Left lobe of liver (tissue), 2 donors: ENCODE results near the gene CHMP1A. TPM values are rescaled to one million over a fixed set of nuclear protein-coding genes. Genes with fewer than 3 reads are reported as not detected.
"Not testable (repeated sequence)": the region's sequence is repeated elsewhere in the genome, so short reads cannot be mapped to it uniquely, and the experiment has no call there.

Experiments used
- ATAC-seq: fragments of 200-7000 bp; cut with Tn5 transposase; one replicate; pipeline ENCODE4 v1.9.1; 2020; ENCODE audit warnings: mild to moderate bottlenecking, moderate library complexity
- DNase-seq: peaks from one replicate; pipeline ENCODE4 v3.0.0-alpha.2; 2020; ENCODE audit warnings: low spot score
- total RNA-seq: library from RNA; stranded (reverse); gene quantifications from one replicate; pipeline ENCODE4 v1.2.1, GENCODE V29; 2021
- donor health status: DM: no; HTN: no; CAD: no; lungs with moderate emphysema.
- donor health status: DM: no; HTN: yes; CAD: no.

Gene CHMP1A
- total RNA-seq, 1 donor from 2014 or later, result 34.7 TPM

DNA sequence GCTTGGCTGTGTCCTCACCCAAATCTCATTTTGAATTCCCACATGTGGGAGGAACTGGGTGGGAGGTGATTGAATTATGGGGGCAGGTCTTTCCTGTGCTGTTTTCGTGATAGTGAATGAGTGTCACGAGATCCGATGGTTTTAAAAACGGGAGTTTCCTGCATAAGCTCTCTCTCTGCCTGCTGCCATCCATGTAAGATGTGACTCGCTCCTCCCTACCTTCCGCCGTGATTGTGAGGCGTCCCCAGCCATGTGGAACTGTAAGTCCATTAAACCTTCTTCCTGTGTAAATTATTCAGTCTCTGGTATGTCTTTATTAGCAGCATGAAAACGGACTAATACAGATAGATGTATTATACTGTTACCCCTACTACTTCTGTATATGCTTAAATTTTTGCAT is 3.7 kb upstream of the CHMP1A start:
- ATAC-seq (no peak), DNase-seq (no peak)

DNA sequence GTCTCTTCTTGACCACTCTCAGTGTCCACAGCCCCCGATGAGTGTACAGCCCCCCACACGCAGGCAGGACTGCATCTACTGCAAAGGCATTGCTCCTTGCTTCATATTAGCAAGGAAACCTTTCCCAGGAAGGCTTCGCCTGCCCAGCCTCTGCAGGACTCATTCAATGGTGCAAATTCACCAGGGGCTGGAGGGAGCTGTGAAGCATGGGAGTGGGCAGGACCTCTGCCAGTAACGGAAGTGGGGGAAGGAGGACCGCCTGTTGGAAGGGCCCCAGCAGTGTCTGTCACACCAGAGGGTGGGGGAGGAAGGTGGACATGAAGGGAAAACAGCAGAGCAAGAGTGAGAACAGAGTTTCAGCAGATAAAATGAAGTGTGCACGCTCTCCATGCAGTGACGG is 2.6 kb upstream of the CHMP1A start:
- ATAC-seq (no peak), DNase-seq (no peak)

DNA sequence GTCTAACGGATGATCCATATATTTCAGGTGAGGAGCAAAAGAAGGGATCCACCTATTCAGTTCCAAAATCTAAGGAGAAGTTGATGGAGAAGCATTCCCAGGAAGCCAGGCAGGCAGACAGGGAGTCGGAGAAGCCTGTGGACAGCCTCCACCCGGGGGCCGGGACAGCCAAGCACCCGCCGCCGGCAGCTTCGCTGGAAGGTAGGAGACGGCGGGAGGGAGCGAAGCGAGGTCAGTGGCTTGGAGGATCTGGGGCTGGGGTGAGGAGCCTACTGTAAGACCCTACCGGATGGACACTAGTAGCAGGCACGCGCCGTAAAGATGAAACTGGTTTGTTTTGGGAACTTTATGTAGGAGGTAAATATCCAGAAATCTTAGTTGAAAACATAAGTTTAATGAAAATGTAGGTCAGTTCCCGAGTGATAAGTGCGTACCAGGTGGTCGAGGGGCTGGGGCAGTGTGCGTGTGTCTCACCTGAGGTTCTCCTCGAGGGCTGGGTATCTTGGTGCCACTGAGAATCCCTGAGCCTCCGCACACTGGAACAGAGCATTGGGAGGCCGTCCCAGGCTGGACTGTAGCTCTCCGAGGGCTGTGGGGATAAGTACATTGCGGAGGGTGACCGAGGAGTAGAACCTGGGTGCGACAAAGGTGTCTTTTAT is 842 bp upstream of the CHMP1A start:
- DNase-seq (no peak), ATAC-seq (peak; percentile 19)

DNA sequence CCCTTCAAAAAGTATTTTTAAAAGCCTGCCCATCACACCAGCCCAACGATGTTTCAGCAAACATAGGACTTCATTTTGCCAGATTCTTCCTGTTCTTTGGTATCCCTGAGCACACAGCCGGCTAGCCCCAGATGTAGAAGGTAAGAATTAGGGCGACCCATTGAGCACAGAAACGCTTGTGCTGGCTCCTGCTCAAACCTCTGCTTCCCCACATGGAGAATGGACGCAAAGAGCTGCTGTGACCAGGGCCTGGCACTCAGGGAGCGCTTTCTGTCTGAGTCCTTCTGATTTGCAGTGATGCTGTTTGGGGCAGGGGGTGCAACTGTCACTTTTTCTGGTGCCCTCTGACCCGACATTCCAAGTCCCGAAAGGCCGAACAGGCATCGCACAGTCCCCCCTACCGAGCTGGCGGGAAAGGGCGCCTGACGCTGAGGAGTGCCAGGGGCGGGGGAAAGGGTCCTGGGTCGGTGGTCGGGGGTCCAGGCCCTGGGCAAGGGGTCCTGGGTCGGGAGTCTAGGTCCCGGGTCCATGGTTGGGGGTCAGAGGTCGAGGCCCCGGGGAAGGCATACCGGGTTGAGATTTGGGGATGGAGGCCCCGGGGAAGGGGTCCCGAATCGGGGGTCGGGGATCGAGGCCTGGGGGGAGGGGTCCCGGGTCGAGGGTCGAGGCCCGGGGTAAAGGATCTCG is 930 bp downstream of the CHMP1A start:
- no peak for DNase-seq
- no peak for ATAC-seq

DNA sequence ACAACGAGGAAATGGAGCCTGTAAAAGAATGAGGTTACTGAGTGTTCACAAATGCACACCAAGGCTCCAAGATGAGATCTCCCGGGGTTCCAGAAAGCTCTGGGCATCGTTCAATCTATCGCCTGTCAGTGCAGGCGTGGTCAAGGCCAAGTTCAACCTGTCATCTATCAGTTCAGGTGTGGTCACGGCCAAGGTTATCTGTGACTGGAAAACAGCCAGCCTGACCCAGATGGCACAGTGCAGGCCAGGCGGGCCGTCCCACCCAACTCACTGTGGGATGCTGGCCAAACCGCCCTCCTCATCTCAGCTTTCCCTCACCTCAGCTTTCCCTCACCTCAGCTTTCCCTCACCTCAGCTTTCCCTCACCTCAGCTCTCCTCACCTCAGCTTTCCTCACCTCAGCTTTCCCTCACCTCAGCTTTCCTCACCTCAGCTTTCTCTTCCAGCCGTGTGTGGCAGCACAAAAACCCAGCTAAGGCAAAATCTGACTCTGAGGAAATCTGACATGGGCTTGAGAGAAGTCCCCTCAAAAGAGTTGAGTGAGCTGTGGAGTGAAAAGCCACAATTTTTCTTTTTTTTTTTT is 2.4 kb downstream of the CHMP1A start:
- DNase-seq, result no peak

DNA sequence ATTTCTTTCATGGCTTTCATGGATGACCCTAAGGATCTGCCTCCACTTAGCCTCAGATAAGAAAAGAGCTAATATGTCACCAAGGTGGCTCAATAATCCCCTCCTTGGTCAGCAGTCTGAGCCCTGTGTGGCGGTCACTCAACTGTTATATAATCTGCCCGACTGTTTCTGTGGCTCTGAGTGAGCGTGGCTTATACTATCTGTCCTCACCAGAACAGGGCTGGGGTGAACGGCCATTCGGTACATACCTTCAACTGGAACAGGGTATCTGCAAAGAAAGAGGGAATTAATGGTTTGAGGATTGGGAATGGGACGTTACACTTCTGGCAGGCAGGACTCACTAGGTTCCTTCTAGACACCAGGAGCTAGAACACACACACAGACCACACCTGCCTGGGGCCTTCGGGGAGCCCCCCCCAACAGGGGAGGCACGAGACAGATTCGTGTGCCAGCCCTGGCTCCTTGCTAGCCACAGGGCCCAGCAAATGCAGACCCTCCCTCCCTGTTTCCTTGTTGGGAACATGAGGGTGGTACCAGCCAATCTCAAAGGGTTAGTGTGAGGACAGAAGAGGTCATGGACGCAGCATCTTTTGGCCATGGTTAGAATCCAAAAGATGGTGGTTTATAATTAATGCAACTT is 3.7 kb downstream of the CHMP1A start:
- no peak for ATAC-seq
- no peak for DNase-seq

More for the DNA sequence above, 2.4 kb downstream of the CHMP1A start:
- no peak for ATAC-seq

DNA sequence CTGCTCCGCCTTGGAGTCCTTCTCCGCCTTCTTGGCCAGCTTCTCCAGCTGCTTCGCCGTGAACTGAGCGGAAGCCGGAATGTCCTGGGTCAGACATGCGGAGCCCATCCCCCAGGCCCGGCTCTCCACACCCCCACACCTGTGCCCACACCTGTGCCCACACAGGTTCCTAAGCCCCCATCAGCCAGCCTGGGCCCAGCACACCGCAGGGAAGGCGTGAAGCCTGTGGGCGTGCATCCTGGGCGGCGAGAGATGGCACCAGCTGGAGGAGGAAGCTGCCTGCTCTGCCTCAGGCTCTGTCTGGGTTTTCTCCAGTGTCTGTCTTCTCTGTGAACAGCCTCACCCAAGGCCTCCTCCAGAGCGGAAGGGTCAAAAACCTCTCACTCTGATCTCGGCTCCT is 5.9 kb downstream of the CHMP1A start:
- ATAC-seq (no peak), DNase-seq (no peak)

DNA sequence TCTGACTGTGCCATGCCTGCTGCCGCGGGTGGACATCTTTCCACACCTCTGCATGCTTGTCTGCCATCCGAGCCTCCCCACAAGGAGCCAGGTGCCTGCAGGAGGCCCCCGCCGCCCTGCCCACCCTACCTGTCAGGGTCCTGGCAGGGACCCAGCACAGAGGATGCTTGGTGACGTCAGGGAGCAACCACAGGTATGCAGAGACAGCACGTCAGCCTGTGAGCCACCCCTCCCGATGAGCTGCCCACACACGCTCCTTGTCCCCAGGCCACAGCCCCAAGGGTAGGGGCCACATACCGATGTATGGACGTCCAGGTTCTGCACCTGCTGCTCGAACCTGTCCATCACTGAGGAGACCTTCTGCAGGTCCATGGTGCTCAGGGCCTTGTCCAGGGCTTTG is 10.6 kb downstream of the CHMP1A start:
- ATAC-seq (no peak), DNase-seq (no peak)

DNA sequence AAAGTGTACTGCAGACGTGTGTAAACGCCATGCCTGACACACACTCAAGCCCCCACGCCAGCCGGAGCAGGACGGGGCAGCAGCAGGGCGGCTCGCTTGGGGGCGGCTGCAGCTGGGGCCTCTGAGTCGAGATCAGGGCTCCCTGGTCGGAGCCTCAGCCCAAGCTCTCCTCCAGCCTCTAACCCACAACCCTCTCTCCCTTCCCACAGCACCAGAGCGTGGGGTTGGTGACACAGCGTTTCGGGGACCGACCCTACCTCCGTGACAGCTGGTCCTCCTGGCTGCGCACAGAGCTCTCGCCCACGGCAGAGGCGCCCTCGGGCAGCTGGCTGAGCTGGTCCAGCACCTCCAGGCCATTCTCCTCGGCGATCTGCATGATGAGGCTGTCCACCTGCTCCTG is 11.2 kb downstream of the CHMP1A start:
- ATAC-seq (no peak), DNase-seq (no peak)

DNA sequence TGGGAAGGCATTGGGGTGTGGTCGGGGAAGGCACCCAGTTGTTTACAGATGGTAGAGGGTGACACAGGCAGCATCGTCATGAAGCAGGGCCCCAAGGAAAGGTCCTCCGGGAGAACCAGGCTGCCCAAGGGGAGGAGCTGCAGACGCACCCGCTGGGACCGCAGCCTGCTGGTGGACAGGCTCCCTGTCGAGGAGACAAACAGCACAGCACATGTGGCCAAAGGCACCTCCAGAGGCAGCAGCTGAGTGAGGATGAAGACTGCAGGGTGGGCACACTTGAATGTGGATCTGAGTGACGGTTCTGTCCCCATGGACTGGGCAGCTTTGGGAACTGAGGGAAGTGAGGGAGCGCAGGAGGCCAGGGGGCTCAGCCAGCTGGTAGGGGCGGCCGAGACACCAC is 12.4 kb downstream of the CHMP1A start:
- no peak for DNase-seq
- no peak for ATAC-seq

DNA sequence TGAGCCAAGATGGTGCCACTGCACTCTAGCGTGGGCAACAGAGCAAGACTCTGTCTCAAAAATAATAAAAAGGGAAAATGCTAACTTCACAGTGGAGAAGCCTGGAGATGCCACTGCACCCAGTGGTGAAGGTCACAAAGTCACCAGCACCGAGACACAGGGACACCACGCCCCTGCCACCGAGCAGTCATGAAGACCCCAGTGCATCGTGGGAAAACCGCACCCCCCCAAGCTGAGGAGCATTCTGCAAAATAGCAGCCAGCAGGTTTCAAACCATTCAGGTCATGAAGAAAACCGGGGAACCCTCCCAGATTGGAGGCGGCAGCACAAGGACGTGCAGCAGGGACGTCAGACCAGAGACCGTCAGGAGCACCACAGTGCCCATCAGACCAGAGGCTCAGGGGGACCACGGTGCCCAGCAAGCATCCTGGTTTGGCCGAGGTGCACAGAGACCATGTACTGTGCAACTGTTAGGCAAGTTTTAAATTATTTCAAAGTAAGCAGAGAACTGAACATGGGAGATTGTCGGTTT is 13.7 kb downstream of the CHMP1A start:
- ATAC-seq, result no peak

DNA sequence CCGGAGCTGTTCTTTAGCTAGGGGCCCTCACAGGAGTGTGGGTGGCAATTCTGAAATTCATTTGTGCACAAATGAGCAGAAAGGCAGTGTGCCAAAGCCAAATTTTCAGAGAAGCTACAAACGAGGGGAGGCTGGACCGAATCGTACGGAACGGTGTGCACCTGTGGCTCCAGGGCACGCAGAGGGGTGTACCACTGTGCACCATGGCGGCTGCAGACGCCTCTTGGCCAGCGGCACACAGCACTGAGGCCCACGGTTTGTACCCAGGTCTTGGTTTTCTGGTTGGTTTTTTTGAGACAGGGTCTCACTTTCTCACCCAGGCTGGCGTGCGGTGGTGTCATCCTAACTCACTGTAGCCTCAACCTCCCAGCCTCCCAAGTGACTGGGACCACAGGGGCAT is 14.9 kb downstream of the CHMP1A start:
- ATAC-seq, result no peak
- DNase-seq, result no peak

More for the DNA sequence above, 13.7 kb downstream of the CHMP1A start:
- DNase-seq, result no peak

DNA sequence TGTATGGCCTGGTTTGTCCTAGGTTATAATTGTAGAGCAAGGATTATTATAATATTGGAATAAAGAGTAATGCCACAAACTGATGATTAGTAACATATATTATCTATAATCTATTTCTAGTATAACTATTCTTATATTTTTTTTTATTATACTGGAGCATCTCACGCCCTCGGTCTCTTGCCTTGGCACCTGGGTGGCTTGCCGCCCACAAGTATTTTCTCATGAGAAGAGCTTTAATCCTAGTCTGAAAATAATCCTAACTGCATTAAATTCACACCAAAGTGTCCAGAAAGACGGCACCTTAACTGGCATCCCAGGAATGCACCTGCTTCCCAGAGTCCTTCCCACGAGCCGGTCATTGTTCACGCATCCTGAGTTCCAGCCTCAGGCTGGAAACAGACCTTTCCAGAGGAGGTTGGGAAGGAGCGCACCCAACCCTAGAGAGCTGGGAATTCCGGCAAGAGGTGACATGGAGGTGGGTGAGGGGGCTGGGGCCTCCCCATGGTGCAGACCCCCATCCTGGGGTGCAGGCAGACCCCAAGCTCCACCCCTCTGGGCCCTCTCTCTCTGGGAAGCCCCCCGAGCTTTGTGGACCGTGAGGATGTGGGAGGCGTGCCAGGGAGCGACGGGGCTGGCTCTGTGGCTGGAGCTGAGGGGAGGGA is 15.9 kb downstream of the CHMP1A start:
- DNase-seq, result no peak
- ATAC-seq, result no peak

DNA sequence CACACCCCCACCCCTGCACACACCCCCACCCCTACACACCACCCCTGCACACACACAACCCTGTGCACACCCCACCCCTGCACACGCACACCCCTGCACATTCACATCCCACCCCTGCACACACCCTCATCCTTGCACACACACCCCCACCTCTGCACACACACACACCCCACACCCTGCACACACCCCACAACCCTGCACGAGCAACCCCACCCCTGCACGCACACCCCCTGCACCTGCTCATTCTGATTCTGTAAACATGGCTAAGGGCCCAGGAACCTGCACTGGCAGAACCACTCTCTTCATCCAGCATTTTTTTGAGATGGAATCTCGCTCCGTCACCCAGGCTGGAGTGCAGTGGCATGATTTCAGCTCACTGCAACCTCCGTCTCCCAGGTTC is 18.1 kb downstream of the CHMP1A start:
- DNase-seq, result no peak
- no peak for ATAC-seq

DNA sequence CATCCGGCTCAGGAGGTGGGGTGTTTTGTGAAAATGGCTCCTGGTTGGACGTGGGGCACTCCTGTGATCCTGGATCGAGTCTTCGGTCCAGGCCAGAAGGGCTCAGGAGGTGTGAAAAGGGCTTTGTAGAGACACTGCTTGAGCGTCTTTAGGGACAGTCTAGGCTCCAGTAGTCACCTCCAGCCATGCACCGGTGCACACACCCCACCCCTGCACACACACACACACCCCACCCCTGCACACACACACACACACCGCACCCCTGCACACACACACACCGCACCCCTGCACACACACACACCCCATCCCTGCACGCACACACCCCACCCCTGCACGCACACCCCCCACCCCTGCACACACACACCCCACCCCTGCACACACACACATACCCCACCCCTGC is 19.1 kb downstream of the CHMP1A start:
- DNase-seq (no peak), ATAC-seq (no peak)

DNA sequence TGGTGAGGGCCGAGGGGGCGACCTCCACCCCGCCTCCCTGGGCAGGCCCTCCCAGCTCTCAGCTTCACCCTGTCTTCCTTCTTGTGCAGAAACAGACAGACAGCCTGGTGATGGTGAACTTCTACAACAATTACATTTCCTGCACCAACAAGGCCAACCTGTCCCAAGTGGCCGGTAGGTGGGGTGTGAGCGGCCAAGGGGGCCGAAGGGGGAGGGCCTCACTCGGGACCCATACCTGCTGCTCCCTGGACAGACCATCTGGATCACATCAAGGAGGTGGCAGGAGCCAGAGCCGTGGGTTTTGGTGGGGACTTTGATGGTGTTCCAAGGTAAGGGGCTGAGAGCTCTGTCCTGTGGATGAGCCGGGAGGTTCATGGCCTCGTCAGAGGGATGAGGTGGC is 20.1 kb downstream of the CHMP1A start:
- no peak for DNase-seq
- no peak for ATAC-seq

DNA sequence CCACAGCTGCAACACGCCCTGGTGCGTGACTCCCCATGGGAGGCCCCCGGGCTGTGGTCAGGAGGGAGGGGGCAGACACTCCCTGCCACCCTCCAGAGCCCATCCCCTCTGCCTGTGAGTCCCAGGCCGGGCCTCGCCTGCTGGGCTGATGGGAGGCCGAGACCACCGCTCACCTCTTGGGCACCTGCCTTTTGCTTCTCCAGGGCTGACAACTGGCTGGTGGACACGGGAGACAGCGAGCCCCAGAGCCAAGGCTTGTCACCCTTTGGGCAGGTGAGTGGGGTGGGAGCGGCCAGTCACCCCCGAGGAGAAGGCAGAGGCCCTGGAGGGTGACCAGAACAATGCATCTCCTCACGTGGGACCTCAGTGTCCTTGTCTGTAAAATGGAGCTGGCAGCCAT is 20.8 kb downstream of the CHMP1A start:
- no peak for ATAC-seq
- DNase-seq, result no peak

DNA sequence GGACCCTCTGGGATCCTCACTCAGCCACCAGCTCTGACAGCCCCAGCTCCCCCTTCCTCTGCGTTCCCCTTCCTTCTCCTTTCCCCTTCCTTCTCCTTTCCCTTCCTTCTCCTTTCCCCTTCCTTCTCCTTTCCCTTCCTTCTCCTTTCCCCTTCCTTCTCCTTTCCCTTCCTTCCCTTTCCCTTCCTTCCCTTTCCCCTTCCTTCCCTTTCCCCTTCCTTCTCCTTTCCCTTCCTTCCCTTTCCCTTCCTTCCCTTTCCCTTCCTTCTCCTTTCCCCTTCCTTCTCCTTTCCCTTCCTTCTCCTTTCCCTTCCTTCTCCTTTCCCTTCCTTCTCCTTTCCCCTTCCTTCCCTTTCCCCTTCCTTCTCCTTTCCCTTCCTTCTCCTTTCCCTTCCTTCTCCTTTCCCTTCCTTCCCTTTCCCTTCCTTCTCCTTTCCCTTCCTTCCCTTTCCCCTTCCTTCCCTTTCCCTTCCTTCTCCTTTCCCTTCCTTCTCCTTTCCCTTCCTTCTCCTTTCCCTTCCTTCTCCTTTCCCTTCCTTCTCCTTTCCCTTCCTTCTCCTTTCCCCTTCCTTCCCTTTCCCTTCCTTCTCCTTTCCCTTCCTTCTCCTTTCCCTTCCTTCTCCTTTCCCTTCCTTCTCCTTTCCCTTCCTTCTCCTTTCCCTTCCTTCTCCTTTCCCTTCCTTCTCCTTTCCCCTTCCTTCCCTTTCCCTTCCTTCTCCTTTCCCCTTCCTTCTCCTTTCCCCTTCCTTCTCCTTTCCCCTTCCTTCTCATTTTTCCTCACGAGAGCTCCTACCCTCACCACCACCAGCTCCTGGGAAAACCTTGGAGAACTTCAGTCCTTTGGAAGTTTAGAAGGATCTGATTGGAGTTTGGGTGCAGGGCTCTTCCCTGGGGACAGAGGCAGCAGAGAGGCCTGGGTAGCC is 22.8 kb downstream of the CHMP1A start:
- not testable (repeated sequence) for DNase-seq, ATAC-seq

DNA sequence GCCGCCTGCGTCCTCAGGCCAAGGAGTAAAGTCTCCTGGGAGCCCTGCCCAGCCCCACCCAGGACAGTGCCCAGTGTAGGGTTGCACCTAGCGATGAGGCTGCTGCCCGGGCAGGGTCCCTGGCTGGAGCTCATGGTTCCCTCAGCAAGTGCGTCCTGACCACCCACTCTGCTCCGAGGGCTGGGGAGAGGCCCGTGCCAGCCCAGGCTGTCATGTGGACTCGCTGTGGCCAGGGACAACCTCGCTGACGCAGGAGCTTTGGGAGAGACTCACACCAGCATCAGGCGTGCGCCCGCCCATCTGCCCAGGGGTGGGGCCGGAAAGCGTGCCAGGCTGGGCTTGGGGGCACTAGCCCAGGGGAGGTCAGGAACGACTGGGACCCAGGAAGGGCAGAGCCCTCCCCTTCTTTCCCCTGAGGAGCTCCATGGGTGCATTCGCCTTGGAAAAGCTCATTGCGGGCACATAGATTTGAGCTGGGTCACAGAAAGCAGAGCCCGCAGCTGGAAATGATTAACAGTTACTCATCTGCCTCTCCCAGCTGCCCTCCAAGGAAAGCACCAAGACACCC is 24.4 kb downstream of the CHMP1A start:
- DNase-seq, result no peak
- ATAC-seq, result peak; percentile 75
